SH-SY5Y (cell line): ENCODE data around the gene SYT12.

ENCODE experiments used
- GATA2 ChIP-seq: IDR thresholded peaks from 2 replicates; pipeline ENCODE4 v1.6.1; 2011; ENCODE audit warnings: mild to moderate bottlenecking, low read depth, low read length
- GATA3 ChIP-seq: IDR thresholded peaks from 2 replicates; pipeline ENCODE4 v1.6.1; 2011; ENCODE audit warnings: low read depth, mild to moderate bottlenecking, low read length, moderate library complexity

Gene SYT12

GRCh38 chr11:67032830-67033551 lies 10.1 kb downstream of the SYT12 start:
- TF ChIP-seq GATA3 (no peak), GATA2 (no peak)

DNA sequence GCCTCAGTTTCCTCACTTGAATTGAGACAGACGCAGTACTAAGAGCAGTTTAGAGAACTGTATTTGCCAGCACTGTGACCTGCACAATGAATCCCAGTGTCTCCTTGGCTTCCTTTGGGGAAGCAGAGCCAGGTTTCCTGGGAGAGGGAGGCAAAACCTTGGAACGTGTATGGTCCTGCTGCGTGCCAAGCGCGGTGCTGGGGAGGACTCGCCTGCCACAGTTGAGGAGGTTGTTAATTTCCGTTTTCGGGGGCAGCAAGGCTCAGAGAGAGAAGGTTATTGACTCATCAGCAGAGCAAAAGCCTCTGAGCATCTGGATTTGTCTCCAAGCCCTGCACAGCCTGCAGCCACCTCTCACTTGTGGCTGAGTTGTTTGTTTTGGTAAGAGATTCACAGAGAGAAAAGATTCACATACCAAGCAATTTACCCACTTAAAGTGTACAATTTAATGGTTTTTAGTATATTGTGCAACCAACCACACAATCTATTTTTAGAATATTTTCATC lies 10.8 kb downstream of the SYT12 start:
- no peak for TF ChIP-seq GATA3
- TF ChIP-seq GATA2, result no peak

- no peak for TF ChIP-seq GATA3
- no peak for TF ChIP-seq GATA2
These were observed 11.4 kb downstream of the SYT12 start for GRCh38 chr11:67034350-67034749.

GRCh38 chr11:67040147-67040546 lies 17.2 kb downstream of the SYT12 start:
- no peak for TF ChIP-seq GATA3
- no peak for TF ChIP-seq GATA2

DNA sequence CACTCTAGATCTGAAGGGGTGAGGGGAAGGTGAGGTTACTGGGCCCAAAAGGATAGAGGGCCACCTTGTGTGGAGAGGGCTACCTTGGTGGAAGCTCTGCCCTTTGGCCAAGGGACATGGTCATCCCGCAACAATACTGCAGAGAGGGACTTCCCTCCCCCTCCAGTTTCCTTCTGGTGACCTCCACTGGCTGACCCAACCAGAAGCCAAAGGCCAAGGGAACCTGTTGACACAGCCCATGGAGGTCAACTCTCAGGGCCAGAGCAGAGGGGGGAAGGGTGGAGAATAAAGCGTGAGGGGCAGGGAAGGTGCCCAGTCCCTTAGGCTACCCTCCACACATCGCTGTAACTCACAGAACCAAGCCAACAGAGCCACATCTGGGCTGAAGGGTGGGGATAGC lies 18.7 kb downstream of the SYT12 start:
- TF ChIP-seq GATA2 (no peak), GATA3 (no peak)

- TF ChIP-seq GATA2 (no peak), GATA3 (no peak)
These were observed 20.8 kb downstream of the SYT12 start for GRCh38 chr11:67043572-67044349.

GRCh38 chr11:67044496-67044895 lies 21.6 kb downstream of the SYT12 start:
- no peak for TF ChIP-seq GATA2
- TF ChIP-seq GATA3, result no peak

GRCh38 chr11:67045314-67045713 lies 22.4 kb downstream of the SYT12 start:
- TF ChIP-seq GATA2 (no peak), GATA3 (no peak)

DNA sequence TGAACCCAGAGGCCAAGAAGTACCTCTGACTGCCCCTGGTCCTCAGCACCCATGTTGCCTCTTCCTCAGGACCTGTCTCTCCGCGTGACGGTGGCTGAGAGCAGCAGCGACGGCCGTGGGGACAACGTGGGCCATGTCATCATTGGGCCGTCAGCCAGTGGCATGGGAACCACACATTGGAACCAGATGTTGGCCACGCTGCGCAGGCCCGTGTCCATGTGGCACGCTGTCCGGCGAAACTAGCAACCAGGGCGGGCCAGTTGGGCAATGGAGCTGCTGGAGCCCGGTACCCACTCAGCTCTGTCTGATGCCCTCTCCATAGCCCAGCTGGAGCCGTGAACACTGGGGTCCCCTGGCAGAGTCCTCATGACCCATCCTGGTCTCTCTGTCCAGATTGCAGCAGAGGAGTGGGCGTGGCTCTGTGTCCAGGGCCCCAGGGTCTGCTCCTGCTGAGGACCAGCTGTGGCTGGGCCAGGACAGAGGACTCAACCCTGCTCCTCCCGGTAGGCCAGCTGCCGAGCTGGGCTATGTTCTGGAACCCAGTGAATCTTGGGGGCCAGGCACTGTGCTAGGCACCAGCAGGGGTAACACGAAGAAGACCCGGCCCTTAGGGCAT lies 25.7 kb downstream of the SYT12 start:
- TF ChIP-seq GATA3, result no peak
- TF ChIP-seq GATA2, result no peak

DNA sequence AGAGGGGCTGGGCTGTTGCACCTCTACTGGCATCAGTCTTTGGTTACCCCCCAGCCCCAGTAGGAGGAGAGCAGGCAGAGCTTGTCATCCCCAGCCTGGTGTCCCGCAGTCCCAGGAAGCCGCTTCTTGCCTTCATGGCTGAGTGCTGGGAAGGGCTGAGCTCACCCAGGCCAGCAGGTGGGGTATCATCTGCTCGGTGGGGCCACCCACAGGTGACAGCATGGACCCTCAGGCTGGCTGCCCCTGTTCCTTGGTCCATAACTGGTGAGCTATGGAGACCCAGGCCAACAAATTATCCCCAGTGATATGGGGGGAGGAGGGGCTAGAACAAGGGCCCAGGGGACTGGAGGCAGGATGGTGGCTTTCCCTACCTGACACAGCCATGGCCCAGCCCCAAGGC lies 27.2 kb downstream of the SYT12 start:
- TF ChIP-seq GATA3 (no peak), GATA2 (no peak)

DNA sequence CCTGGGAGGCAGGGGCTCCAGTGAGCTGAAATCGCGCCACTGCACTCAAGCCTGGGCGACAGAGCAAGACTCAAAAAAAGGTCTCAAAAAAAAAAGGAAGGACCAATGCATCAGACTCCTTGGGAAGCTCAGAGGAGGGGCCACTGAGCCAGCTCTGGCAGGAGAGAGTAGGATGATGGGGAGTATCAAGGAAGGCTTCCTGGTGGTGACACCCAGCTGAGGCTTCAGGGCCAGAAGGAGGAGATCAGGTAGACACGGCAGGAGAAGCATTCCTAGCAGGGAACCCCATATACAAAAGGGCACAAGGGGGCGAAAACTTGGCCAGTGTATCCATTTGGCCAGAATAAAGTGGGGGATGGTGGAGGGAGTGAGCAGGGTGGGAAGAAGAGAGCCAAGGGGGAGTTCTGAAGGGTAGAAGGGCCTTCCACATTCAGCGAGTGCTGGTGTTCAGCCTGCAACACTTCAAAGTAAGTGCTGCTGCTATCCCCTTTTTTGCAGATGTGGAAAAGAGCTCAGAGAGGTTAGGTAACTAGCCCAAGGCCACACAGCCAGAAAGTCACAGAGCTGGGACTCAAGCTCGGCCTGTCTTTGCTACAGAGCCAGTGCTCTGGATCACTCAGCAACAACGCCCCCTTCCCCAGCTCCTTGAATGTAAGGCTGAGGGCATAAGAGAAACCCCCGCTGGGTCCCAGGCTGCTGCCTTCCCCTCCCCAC lies 28.4 kb downstream of the SYT12 start:
- TF ChIP-seq GATA2 (no peak), GATA3 (no peak)

- TF ChIP-seq GATA2 (no peak), GATA3 (no peak)
These were observed 29.1 kb downstream of the SYT12 start for GRCh38 chr11:67051945-67052488.

DNA sequence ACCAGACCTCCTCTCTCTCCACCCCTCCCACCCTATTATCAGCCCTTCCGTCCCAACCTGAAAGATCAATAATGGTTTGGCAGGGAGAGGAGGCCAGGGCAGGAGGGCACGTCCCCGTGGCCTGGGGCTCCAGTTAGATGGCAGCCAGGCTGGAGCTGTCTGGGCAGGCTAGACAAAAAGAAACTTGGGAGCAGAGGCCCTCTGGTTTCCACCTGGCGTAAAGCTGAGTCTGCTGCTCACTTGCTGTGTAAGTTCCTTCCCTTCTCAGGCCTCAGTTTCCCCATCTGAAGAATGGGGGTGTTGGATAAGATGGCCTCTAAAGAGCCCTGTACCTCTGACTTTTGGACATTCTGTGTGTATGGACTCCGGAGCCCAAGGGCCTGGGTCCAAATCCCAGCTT lies 30.0 kb downstream of the SYT12 start:
- no peak for TF ChIP-seq GATA2
- TF ChIP-seq GATA3, result no peak
